OCI-LY7 (cell line): ENCODE measurements around the gene HS1BP3. TPM values are rescaled to one million over a fixed set of nuclear protein-coding genes. Genes with fewer than 3 reads are reported as not detected.

ENCODE experiments used
- BruUV-seq: library from RNA; stranded (reverse); fragments of 400-500 nt; replicated peaks from 2 replicates; lab custom pipeline; 2021; lab: Mats Ljungman, UMichigan
- CTCF ChIA-PET: fragments of 300-600 bp; sonication (Branson Sonifier 250); formaldehyde crosslinking; loops from one replicate; lab custom pipeline; 2022; ENCODE audit warnings: antibody characterized with exemption; ENCODE audit not compliant: unreplicated experiment; lab: Charles Lee
- POLR2A ChIA-PET: fragments of 300-600 bp; sonication (Branson Sonifier 250); formaldehyde crosslinking; loops from one replicate; lab custom pipeline; 2022; ENCODE audit warnings: antibody characterized with exemption; lab: Charles Lee
- DNase-seq: peaks from one replicate; pipeline ENCODE4 v3.0.0-alpha.2; 2015; ENCODE audit warnings: low spot score
- H2AFZ ChIP-seq: fragments of 200-600 bp; sonication (generic), shearing (Covaris generic); 2 replicates; pipeline ENCODE4 v1.6.1; 2014; ENCODE audit warnings: mild to moderate bottlenecking, antibody characterized with exemption, low read length, moderate library complexity
- H3K27ac ChIP-seq: fragments of 200-600 bp; sonication (generic); 2 replicates; pipeline ENCODE4 v1.5.1; 2014; ENCODE audit warnings: mixed run types, low read depth, mild to moderate bottlenecking, moderate library complexity, low read length, inconsistent platforms; ENCODE audit not compliant: poor library complexity, severe bottlenecking
- H3K36me3 ChIP-seq: fragments of 200-600 bp; sonication (generic); 2 replicates; pipeline ENCODE4 v1.6.1; 2014; ENCODE audit warnings: mild to moderate bottlenecking, antibody characterized with exemption, low read length, moderate library complexity, mixed read lengths; ENCODE audit not compliant: insufficient read depth
- H3K4me1 ChIP-seq: fragments of 200-600 bp; sonication (generic); 2 replicates; pipeline ENCODE4 v1.5.1; 2014; ENCODE audit warnings: mild to moderate bottlenecking, low read length; ENCODE audit not compliant: insufficient read depth, poor library complexity, severe bottlenecking
- H3K4me2 ChIP-seq: fragments of 200-600 bp; sonication (generic); 2 replicates; pipeline ENCODE4 v1.6.1; 2014; ENCODE audit warnings: mild to moderate bottlenecking, low read length
- H3K4me3 ChIP-seq: fragments of 200-600 bp; sonication (generic); 2 replicates; pipeline ENCODE4 v1.5.1; 2014; ENCODE audit warnings: mild to moderate bottlenecking, low read depth, low read length; ENCODE audit not compliant: poor library complexity, severe bottlenecking
- H3K79me2 ChIP-seq: fragments of 200-600 bp; sonication (generic); 2 replicates; pipeline ENCODE4 v1.6.1; 2016; ENCODE audit warnings: low read depth, mild to moderate bottlenecking, low read length, moderate library complexity, mixed read lengths; ENCODE audit not compliant: insufficient read depth
- H3K9me2 ChIP-seq: fragments of 200-600 bp; sonication (generic); 2 replicates; pipeline ENCODE4 v1.6.1; 2016; ENCODE audit warnings: mild to moderate bottlenecking, low read length, mixed read lengths; ENCODE audit not compliant: insufficient read depth
- H3K9me3 ChIP-seq: fragments of 200-600 bp; sonication (generic); 2 replicates; pipeline ENCODE4 v1.6.1; 2014; ENCODE audit warnings: mild to moderate bottlenecking, mixed run types, low read length, mixed read lengths
- H4K20me1 ChIP-seq: fragments of 200-600 bp; sonication (generic); 2 replicates; pipeline ENCODE4 v1.6.1; 2014; ENCODE audit warnings: mild to moderate bottlenecking, antibody characterized with exemption, low read length, moderate library complexity, mixed read lengths; ENCODE audit not compliant: insufficient read depth
- CTCF ChIP-seq: fragments of 200-600 bp; sonication (generic); conservative IDR thresholded peaks from 2 replicates; pipeline ENCODE4 v1.5.1; 2014; ENCODE audit warnings: mild to moderate bottlenecking, antibody characterized with exemption, low read length, moderate library complexity, mixed read lengths
- EZH2phosphoT487 ChIP-seq: fragments of 200-600 bp; sonication (generic); IDR thresholded peaks from 2 replicates; pipeline ENCODE4 v1.6.1; 2018; ENCODE audit warnings: low read depth, borderline replicate concordance, mild to moderate bottlenecking, mixed run types, antibody characterized with exemption, low read length, moderate library complexity, mixed read lengths
- intact Hi-C: fragments of 100-400 bp; cut with micrococcal nuclease; formaldehyde crosslinking; loops from one replicate; pipeline ENCODE4 v1.10.0; 2022; ENCODE audit not compliant: unreplicated experiment
- total RNA-seq, 2 experiments: library from RNA; depleted of rRNA in 1 of 2; stranded (reverse); fragments of >200 nt in 1 of 2; shearing (Covaris generic) in 1 of 2; gene quantifications; 2 replicates each; pipeline ENCODE4 v1.2.3, GENCODE V29; 2014 to 2022

HS1BP3 gene
- total RNA-seq, 2 experiments from 2014 or later, result 10.6 to 15.2 TPM

- no peak overlapping the region for H2AFZ ChIP-seq
- H4K20me1 ChIP-seq, result no peaks in the 10 kb centered on the region
- H3K4me1 ChIP-seq, result peaks cover 42% of the 10 kb centered on the region
- ChIA-PET POLR2A (interaction anchor here (0.7 to 5.1 kb wide), 9 partner anchors 9 to 374 kb away, joined by 3 to 30 read pairs (median 4); partner anchors contain the start of genes GDF7 and HS1BP3), CTCF (interaction anchor here (1.3 to 2.7 kb wide), 3 partner anchors 23 to 28 kb away, joined by 3 to 12 read pairs (median 3); partner anchors contain the start of gene HS1BP3)
- intact Hi-C loops, result loop anchor here (5.0 kb wide), 1 partner anchor 284 kb away; no protein-coding TSS in a partner anchor
- H3K79me2 ChIP-seq, result no peaks in the 10 kb centered on the region
- BruUV-seq, result no TSS peak
- H3K36me3 ChIP-seq, result no peaks in the 10 kb centered on the region
- no peaks in the 10 kb centered on the region for H3K9me2 ChIP-seq
- H3K4me3 ChIP-seq, result no peak overlapping the region
- no peak for DNase-seq
- no peaks in the 10 kb centered on the region for H3K9me3 ChIP-seq
- no peak overlapping the region for H3K4me2 ChIP-seq
- H3K27ac ChIP-seq, result no peak overlapping the region
- TF ChIP-seq EZH2phosphoT487, result no peak
- no peak for TF ChIP-seq CTCF
Measured at GRCh38 chr2:20678780-20679179, 27.9 kb upstream of the HS1BP3 start.

- no peak for TF ChIP-seq CTCF
- TF ChIP-seq EZH2phosphoT487, result no peak
- ChIA-PET POLR2A (interaction anchor here (0.5 to 5.1 kb wide), 12 partner anchors 10 to 84 kb away, joined by 3 to 30 read pairs (median 8); partner anchors contain the start of genes GDF7 and HS1BP3), CTCF (interaction anchor here (0.6 to 3.4 kb wide), 5 partner anchors 17 to 28 kb away, joined by 3 to 25 read pairs (median 12); partner anchors contain the start of gene HS1BP3)
- no TSS peak for BruUV-seq
- Histone ChIP-seq H4K20me1 (no peaks in the 10 kb centered on the region), H3K4me2 (peak overlapping the region; percentile 69), H3K79me2 (no peaks in the 10 kb centered on the region), H3K36me3 (no peaks in the 10 kb centered on the region), H3K9me2 (no peaks in the 10 kb centered on the region), H3K4me3 (no peak overlapping the region), H3K4me1 (peaks cover 42% of the 10 kb centered on the region), H3K9me3 (no peaks in the 10 kb centered on the region), H3K27ac (peak overlapping the region; percentile 86), H2AFZ (no peak overlapping the region; the same call in 1 of the 2 replicates)
- DNase-seq, result no peak
- intact Hi-C loops, result loop anchor here (5.0 kb wide), 1 partner anchor 284 kb away; no protein-coding TSS in a partner anchor
Measured at GRCh38 chr2:20678086-20678395, 27.1 kb upstream of the HS1BP3 start.
